Uterus (tissue), 4 donors: ENCODE measurements around the gene GNPAT. TPM values are rescaled to one million over a fixed set of nuclear protein-coding genes. Genes with fewer than 3 reads are reported as not detected.
A peak's percentile ranks its signal among the peaks of the same experiment; 100 is the strongest.

Source experiments
- DNase-seq, 2 donors: peaks; one replicate each; pipeline ENCODE4 v3.0.0-alpha.2; 2019 to 2020
- H3K27ac ChIP-seq, 2 donors: fragments of 200-600 bp; sonication (generic); 1 replicate in 1 of 2; 2 replicates in 1 of 2; pipeline ENCODE4 v1.5.1; 2016 to 2018
- H3K27me3 ChIP-seq, 2 donors: fragments of 200-600 bp; sonication (generic); one replicate each; pipeline ENCODE4 v1.5.1; 2018 to 2019; ENCODE audit warnings: control low read depth in 1 of 2
- H3K36me3 ChIP-seq, 2 donors: fragments of 200-600 bp; sonication (generic); one replicate each; pipeline ENCODE4 v1.5.1; 2019; ENCODE audit warnings: control low read depth in 1 of 2
- H3K4me1 ChIP-seq, 2 donors: fragments of 200-600 bp; sonication (generic); one replicate each; pipeline ENCODE4 v1.5.1; 2018 to 2019; ENCODE audit warnings: control low read depth in 1 of 2
- H3K4me3 ChIP-seq, 2 donors: fragments of 200-600 bp; sonication (generic); 1 replicate in 1 of 2; 2 replicates in 1 of 2; pipeline ENCODE4 v1.5.1; 2018 to 2019; ENCODE audit warnings: mild to moderate bottlenecking in 1 of 2
- H3K9me3 ChIP-seq, 2 donors: fragments of 200-600 bp; sonication (generic); one replicate each; pipeline ENCODE4 v1.5.1; 2019; ENCODE audit warnings: control low read depth in 1 of 2
- POLR2A ChIP-seq, 2 donors: fragments of 450-650 bp; IDR thresholded peaks; one replicate each; pipeline ENCODE4 v1.6.1; 2016; ENCODE audit warnings: antibody characterized with exemption in 2 of 2, mild to moderate bottlenecking in 1 of 2, moderate library complexity in 1 of 2
- intact Hi-C: fragments of 100-400 bp; cut with DNase I; formaldehyde crosslinking; loops from one replicate; pipeline ENCODE4 v1.15.1; 2023; ENCODE audit warnings: low total_unique reads
- total RNA-seq, 4 donors: library from RNA; depleted of rRNA in 3 of 4; stranded (reverse); fragments of >200 nt in 3 of 4; gene quantifications; one replicate each; pipeline versions ENCODE4 v1.1.0 to v1.2.4, GENCODE V29; 2014 to 2023
- TF ChIP-seq, protein P1 (sequence below), 4 experiments: fragments of 200-600 bp in 2 of 4; fragments of 450-650 bp in 2 of 4; sonication (generic) in 2 of 4; IDR thresholded peaks; one replicate each; pipeline ENCODE4 v1.5.1; 2016 to 2019; ENCODE audit warnings: antibody characterized with exemption in 4 of 4, mild to moderate bottlenecking in 2 of 4, moderate library complexity in 1 of 4
- donor health status: DM: yes; HTN: yes; CAD: no.

GNPAT gene
- total RNA-seq, 4 donors from 2014 or later, result 8.2 to 56.1 (median 32.7) TPM

GRCh38 chr1:231313661-231314060 is 72.6 kb downstream of the GNPAT start:
- DNase-seq, result no peak
- no peak overlapping the region for H3K27ac ChIP-seq
- no peaks in the 10 kb centered on the region for H3K9me3 ChIP-seq
- intact Hi-C loops, result no loop called here
- no peaks in the 10 kb centered on the region for H3K4me1 ChIP-seq
- no peaks in the 10 kb centered on the region for H3K27me3 ChIP-seq
- no peaks in the 10 kb centered on the region for H3K36me3 ChIP-seq
- TF ChIP-seq POLR2A (IDR thresholded peaks at IDR 0.05), result no peak
- TF ChIP-seq, protein P1, sequence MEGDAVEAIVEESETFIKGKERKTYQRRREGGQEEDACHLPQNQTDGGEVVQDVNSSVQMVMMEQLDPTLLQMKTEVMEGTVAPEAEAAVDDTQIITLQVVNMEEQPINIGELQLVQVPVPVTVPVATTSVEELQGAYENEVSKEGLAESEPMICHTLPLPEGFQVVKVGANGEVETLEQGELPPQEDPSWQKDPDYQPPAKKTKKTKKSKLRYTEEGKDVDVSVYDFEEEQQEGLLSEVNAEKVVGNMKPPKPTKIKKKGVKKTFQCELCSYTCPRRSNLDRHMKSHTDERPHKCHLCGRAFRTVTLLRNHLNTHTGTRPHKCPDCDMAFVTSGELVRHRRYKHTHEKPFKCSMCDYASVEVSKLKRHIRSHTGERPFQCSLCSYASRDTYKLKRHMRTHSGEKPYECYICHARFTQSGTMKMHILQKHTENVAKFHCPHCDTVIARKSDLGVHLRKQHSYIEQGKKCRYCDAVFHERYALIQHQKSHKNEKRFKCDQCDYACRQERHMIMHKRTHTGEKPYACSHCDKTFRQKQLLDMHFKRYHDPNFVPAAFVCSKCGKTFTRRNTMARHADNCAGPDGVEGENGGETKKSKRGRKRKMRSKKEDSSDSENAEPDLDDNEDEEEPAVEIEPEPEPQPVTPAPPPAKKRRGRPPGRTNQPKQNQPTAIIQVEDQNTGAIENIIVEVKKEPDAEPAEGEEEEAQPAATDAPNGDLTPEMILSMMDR (IDR thresholded peaks at IDR 0.05), result no peak
- no peak overlapping the region for H3K4me3 ChIP-seq

GRCh38 chr1:231315887-231316286 is 74.9 kb downstream of the GNPAT start:
- H3K27me3 ChIP-seq, result no peaks in the 10 kb centered on the region
- DNase-seq, result no peak
- intact Hi-C loops, result no loop called here
- H3K36me3 ChIP-seq, result no peaks in the 10 kb centered on the region
- no peak overlapping the region for H3K4me3 ChIP-seq
- no peak overlapping the region for H3K27ac ChIP-seq
- H3K4me1 ChIP-seq, result no peaks in the 10 kb centered on the region
- TF ChIP-seq, protein P1 (IDR thresholded peaks at IDR 0.05), result peak in 1 of 4 experiments; percentile 10
- TF ChIP-seq POLR2A (IDR thresholded peaks at IDR 0.05), result no peak
- H3K9me3 ChIP-seq, result no peaks in the 10 kb centered on the region

DNA sequence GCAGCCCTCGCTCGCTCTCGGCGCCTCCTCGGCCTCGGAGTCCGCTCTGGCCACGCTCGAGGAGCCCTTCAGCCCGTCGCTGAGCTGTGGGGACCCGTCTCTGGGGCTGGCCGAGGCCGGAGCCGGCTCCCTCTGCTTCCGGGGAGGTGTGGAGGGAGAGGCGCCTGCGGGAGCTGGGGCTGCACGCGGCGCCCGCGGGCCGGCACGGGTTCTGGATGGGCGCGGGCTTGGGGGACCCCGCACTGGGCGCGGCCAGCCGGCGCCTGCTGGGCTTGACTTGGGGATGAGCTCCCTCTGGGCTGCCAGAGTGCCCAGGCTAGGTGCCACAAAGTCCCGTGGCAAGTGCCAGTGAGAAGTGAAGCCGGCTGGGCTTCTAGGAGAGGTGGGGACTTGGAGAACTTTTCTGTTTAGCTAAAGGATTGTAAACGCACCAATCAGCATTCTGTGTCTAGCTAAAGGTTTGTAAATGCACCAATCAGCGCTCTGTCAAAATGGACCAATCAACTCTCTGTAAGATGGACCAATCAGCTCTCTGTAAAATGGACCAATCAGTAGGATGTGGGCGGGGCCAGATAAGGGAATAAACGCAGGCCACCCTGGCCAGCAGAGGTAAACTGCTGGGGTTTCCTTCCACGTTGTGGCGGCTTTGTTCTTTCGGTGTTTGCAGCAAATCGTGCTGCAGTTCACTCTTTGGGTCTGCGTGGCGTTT is 76.4 kb downstream of the GNPAT start:
- TF ChIP-seq POLR2A (IDR thresholded peaks at IDR 0.05), result no peak
- TF ChIP-seq, protein P1 (IDR thresholded peaks at IDR 0.05), result no peak
- intact Hi-C loops, result no loop called here
- H3K36me3 ChIP-seq, result no peaks in the 10 kb centered on the region
- H3K4me3 ChIP-seq, result no peak overlapping the region
- no peak overlapping the region for H3K27ac ChIP-seq
- no peaks in the 10 kb centered on the region for H3K27me3 ChIP-seq
- no peak for DNase-seq
- no peaks in the 10 kb centered on the region for H3K4me1 ChIP-seq
- H3K9me3 ChIP-seq, result no peaks in the 10 kb centered on the region

- Histone ChIP-seq H3K36me3 (no peaks in the 10 kb centered on the region), H3K4me1 (no peaks in the 10 kb centered on the region), H3K4me3 (no peak overlapping the region), H3K27ac (no peak overlapping the region), H3K27me3 (no peaks in the 10 kb centered on the region), H3K9me3 (no peaks in the 10 kb centered on the region)
- DNase-seq, result no peak
- intact Hi-C loops, result no loop called here
- TF ChIP-seq POLR2A (IDR thresholded peaks at IDR 0.05), result no peak
- TF ChIP-seq, protein P1 (IDR thresholded peaks at IDR 0.05), result no peak
Observed at GRCh38 chr1:231318015-231318355, 77.0 kb downstream of the GNPAT start.

DNA sequence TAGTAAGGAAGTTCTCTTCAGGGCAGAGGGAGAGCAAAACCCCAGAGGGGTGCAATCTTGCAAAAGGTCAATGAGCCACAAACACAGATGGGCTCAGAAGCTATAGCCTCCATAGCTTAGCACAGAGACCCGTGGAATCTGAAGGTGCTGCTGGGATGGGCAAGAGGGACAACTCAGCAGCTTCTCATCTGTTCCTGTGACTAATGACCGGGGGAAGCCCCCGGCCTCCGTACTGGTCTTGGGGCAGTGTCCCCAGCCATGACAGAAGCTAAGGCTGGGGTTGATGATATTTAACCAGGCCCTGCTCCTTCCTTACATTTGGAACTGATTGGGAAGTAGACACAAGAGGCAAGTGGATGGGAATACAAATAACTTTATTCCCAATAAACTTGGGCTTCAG is 77.6 kb downstream of the GNPAT start:
- no peaks in the 10 kb centered on the region for H3K36me3 ChIP-seq
- no peaks in the 10 kb centered on the region for H3K9me3 ChIP-seq
- intact Hi-C loops, result no loop called here
- H3K27ac ChIP-seq, result no peak overlapping the region
- H3K4me3 ChIP-seq, result no peak overlapping the region
- TF ChIP-seq, protein P1 (IDR thresholded peaks at IDR 0.05), result no peak
- TF ChIP-seq POLR2A (IDR thresholded peaks at IDR 0.05), result no peak
- DNase-seq, result no peak
- H3K4me1 ChIP-seq, result no peaks in the 10 kb centered on the region
- no peaks in the 10 kb centered on the region for H3K27me3 ChIP-seq
